A673 (cell line): ENCODE data around the gene ARHGAP12. TPM values are rescaled to one million over a fixed set of nuclear protein-coding genes. Genes with fewer than 3 reads are reported as not detected.

Experiments
- BruUV-seq: library from RNA; stranded (reverse); fragments of 400-500 nt; replicated peaks from 2 replicates; lab custom pipeline; 2021; lab: Mats Ljungman, UMichigan
- CTCF ChIA-PET: fragments of 300-600 bp; sonication (Branson Sonifier 250); formaldehyde crosslinking; loops from one replicate; lab custom pipeline; 2022; ENCODE audit warnings: antibody characterized with exemption; lab: Charles Lee
- POLR2A ChIA-PET: fragments of 300-600 bp; sonication (Branson Sonifier 250); formaldehyde crosslinking; loops from one replicate; lab custom pipeline; 2022; ENCODE audit warnings: antibody characterized with exemption; ENCODE audit not compliant: low non-redundant PET; lab: Charles Lee
- DNase-seq: peaks from one replicate; pipeline ENCODE4 v3.0.0-alpha.2; 2015; ENCODE audit warnings: low spot score
- H3K27ac ChIP-seq: fragments of 200-600 bp; sonication (generic); 2 replicates; pipeline ENCODE4 v1.5.1; 2016; ENCODE audit warnings: mixed run types, low read depth, mild to moderate bottlenecking, mixed read lengths, antibody characterized with exemption, low read length; ENCODE audit not compliant: poor library complexity, severe bottlenecking
- H3K27me3 ChIP-seq: fragments of 200-600 bp; sonication (generic); replicated peaks from 2 replicates; pipeline ENCODE4 v1.6.1; 2017; ENCODE audit warnings: mixed run types, low read depth, mild to moderate bottlenecking, mixed read lengths, antibody characterized with exemption, low read length; ENCODE audit not compliant: insufficient read depth, poor library complexity
- H3K36me3 ChIP-seq: fragments of 200-600 bp; sonication (generic); 2 replicates; pipeline ENCODE4 v1.6.1; 2016; ENCODE audit warnings: mixed run types, mild to moderate bottlenecking, mixed read lengths, antibody characterized with exemption, low read length; ENCODE audit not compliant: insufficient read depth, poor library complexity, severe bottlenecking
- H3K4me1 ChIP-seq: fragments of 200-600 bp; sonication (generic); 2 replicates; pipeline ENCODE4 v1.6.1; 2017; ENCODE audit warnings: mixed run types, mild to moderate bottlenecking, mixed read lengths, antibody characterized with exemption, low read length; ENCODE audit not compliant: insufficient read depth, poor library complexity, severe bottlenecking
- H3K4me3 ChIP-seq: fragments of 200-600 bp; sonication (generic); 2 replicates; pipeline ENCODE4 v1.5.1; 2016; ENCODE audit warnings: low read depth, mixed run types, mild to moderate bottlenecking, mixed read lengths, low read length; ENCODE audit not compliant: poor library complexity, severe bottlenecking
- H3K9me3 ChIP-seq: fragments of 200-600 bp; sonication (generic); 2 replicates; pipeline ENCODE4 v1.6.1; 2016; ENCODE audit warnings: mixed run types, low read depth, mild to moderate bottlenecking, mixed read lengths, antibody characterized with exemption, low read length; ENCODE audit not compliant: poor library complexity, severe bottlenecking
- EZH2 ChIP-seq: fragments of 200-600 bp; sonication (generic); IDR thresholded peaks from 2 replicates; pipeline ENCODE4 v1.6.1; 2017; ENCODE audit warnings: borderline replicate concordance, low read depth, mild to moderate bottlenecking, mixed read lengths, antibody characterized with exemption, low read length; ENCODE audit not compliant: poor library complexity, severe bottlenecking
- intact Hi-C: fragments of 100-400 bp; cut with micrococcal nuclease; formaldehyde crosslinking; loops from one replicate; pipeline ENCODE4 v1.10.0; 2022; ENCODE audit not compliant: unreplicated experiment
- total RNA-seq: library from RNA; stranded (reverse); gene quantifications from 2 replicates; pipeline ENCODE4 v1.2.3, GENCODE V29; 2021
- TF ChIP-seq, protein P1 (sequence below): fragments of 300-800, 200-600 bp; sonication (generic); conservative IDR thresholded peaks from 2 replicates; pipeline ENCODE4 v1.5.1; 2017; ENCODE audit warnings: low read depth, mild to moderate bottlenecking, antibody characterized with exemption, low read length, moderate library complexity, mixed read lengths

The ARHGAP12 gene
- total RNA-seq, 1 experiment from 2014 or later = 30.0 TPM

DNA sequence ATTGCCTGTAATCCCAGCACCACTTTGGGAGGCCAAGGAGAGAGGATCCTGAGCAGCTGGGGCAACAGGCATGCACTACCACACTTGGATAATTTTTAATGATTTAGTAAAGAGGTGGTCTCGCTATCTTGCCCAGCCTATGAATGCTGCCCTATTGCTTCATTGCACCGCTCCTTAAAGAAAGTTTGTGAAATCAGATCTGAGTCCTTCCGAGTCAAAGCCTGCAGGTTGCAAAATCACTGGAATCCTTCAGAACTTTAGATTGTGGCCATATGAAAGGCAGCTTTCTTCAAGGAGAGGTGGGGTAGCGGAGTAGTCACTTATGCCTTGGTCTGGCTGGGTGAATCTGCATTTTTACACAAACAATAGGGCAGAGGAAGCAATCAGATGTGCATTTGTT lies 166.3 kb downstream of the ARHGAP12 start:
- TF ChIP-seq, protein P1, sequence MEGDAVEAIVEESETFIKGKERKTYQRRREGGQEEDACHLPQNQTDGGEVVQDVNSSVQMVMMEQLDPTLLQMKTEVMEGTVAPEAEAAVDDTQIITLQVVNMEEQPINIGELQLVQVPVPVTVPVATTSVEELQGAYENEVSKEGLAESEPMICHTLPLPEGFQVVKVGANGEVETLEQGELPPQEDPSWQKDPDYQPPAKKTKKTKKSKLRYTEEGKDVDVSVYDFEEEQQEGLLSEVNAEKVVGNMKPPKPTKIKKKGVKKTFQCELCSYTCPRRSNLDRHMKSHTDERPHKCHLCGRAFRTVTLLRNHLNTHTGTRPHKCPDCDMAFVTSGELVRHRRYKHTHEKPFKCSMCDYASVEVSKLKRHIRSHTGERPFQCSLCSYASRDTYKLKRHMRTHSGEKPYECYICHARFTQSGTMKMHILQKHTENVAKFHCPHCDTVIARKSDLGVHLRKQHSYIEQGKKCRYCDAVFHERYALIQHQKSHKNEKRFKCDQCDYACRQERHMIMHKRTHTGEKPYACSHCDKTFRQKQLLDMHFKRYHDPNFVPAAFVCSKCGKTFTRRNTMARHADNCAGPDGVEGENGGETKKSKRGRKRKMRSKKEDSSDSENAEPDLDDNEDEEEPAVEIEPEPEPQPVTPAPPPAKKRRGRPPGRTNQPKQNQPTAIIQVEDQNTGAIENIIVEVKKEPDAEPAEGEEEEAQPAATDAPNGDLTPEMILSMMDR = no peak
- TF ChIP-seq EZH2 = no peak
- Histone ChIP-seq H3K4me3 (no peak overlapping the region), H3K36me3 (no peaks in the 10 kb centered on the region), H3K27me3 (no peaks in the 10 kb centered on the region), H3K4me1 (peaks cover 8% of the 10 kb centered on the region), H3K27ac (no peak overlapping the region), H3K9me3 (no peaks in the 10 kb centered on the region)
- DNase-seq = no peak
- intact Hi-C loops = loop anchor here (5.0 to 10.0 kb wide), 2 partner anchors 160 to 978 kb away; no protein-coding TSS in a partner anchor
- no TSS peak for BruUV-seq
- POLR2A ChIA-PET = no interaction called here
- CTCF ChIA-PET = no interaction called here

DNA sequence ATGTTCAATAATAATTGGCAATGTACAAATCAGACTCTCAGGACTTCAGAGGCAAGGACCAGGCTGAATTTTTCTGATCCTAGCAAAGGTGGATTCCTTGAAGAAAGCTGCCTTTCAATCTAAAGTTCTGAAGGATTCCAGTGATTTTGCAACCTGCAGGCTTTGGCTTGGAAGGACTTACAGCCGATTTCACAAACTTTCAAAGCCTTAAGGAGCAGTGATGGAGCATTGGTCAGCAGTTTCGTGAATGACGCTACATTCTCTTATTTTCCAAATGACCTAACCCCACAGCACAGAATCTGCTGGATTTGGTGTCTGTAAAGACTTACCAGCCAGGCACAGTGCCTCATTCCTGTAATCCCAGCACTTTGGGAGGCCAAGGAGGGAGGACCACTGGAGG lies 167.5 kb downstream of the ARHGAP12 start:
- H3K4me1 ChIP-seq = peaks cover 8% of the 10 kb centered on the region
- intact Hi-C loops = loop anchor here (5.0 to 10.0 kb wide), 2 partner anchors 159 to 976 kb away; no protein-coding TSS in a partner anchor
- H3K27me3 ChIP-seq = no peaks in the 10 kb centered on the region
- ChIA-PET CTCF (no interaction called here), POLR2A (no interaction called here)
- H3K36me3 ChIP-seq = no peaks in the 10 kb centered on the region
- TF ChIP-seq, protein P1 = no peak
- TF ChIP-seq EZH2 = no peak
- no peaks in the 10 kb centered on the region for H3K9me3 ChIP-seq
- no peak for DNase-seq
- H3K4me3 ChIP-seq = no peak overlapping the region
- H3K27ac ChIP-seq = no peak overlapping the region
- BruUV-seq = no TSS peak

DNA sequence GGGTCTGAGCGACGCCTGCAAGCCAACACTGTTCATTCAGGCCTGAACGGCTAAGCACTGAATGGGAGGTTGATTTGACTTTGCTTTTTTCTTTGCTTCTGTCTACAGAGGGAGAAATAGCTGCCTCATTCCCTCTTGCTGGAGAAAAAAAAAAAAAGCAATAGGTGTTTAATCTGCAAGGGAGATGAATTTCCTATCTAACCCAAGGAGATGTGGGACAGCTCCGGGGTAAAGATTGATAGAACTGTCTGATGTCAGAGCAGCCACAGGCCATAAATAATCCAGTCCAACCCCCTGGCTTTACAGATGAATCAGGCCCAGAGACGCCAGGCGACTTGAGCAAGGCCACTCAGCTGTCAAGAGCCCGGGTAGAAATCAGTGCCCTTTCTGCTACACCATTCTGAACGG lies 168.0 kb downstream of the ARHGAP12 start:
- TF ChIP-seq, protein P1 = no peak
- no peak for TF ChIP-seq EZH2
- Histone ChIP-seq H3K9me3 (no peaks in the 10 kb centered on the region), H3K27me3 (no peaks in the 10 kb centered on the region), H3K27ac (peak overlapping the region; percentile 35), H3K4me1 (peaks cover 8% of the 10 kb centered on the region), H3K36me3 (no peaks in the 10 kb centered on the region), H3K4me3 (no peak overlapping the region)
- ChIA-PET CTCF (no interaction called here), POLR2A (no interaction called here)
- no TSS peak for BruUV-seq
- DNase-seq = no peak
- intact Hi-C loops = loop anchor here (5.0 to 10.0 kb wide), 2 partner anchors 158 to 976 kb away; no protein-coding TSS in a partner anchor
